Tongue (tissue), 2 donors: Measurements from ENCODE around the gene FAAH. TPM values are rescaled to one million over a fixed set of nuclear protein-coding genes. Genes with fewer than 3 reads are reported as not detected.

Experiments
- DNase-seq: peaks from one replicate; pipeline ENCODE4 v3.0.0-alpha.2; 2015
- total RNA-seq: library from RNA; depleted of rRNA; stranded (reverse); fragments of >200 nt; gene quantifications from one replicate; pipeline ENCODE4 v1.2.3, GENCODE V29; 2014

Gene FAAH
- total RNA-seq, 1 donor from 2014 or later: 40.0 TPM

GRCh38 chr1:46401154-46401913 lies 7.2 kb downstream of the FAAH start:
- no peak for DNase-seq

DNA sequence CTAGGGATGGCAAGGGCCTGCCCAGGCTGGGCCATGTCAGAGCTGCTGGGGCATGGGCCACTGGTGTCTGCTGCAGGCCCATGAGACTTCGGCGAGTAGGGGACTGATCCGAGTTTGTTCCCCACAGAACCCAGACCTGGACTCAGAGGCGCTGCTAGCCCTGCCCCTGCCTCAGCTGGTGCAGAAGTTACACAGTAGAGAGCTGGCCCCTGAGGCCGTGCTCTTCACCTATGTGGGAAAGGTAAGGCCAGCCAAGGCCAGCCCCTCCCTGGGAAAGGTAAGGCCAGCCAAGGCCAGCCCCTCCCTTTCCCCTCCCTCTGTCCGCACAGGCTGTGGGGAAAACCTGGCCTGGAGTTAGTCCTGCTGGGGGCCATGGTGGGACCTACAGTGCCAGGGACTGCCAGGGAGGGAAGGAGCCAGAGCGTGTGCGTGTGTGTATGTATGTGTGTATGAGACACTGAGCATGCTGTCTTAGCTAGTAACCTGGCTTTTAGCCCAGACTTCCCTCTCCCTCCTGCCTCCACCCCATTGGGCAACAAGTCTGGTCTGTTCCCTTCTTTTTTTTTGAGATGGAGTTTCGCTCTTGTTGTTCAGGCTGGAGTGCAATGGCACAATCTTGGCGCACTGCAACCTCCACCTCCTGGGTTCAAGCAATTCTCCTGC lies 8.0 kb downstream of the FAAH start:
- DNase-seq: peak; percentile 91

- DNase-seq: no peak
Observed at GRCh38 chr1:46403916-46404315, 9.8 kb downstream of the FAAH start.

DNA sequence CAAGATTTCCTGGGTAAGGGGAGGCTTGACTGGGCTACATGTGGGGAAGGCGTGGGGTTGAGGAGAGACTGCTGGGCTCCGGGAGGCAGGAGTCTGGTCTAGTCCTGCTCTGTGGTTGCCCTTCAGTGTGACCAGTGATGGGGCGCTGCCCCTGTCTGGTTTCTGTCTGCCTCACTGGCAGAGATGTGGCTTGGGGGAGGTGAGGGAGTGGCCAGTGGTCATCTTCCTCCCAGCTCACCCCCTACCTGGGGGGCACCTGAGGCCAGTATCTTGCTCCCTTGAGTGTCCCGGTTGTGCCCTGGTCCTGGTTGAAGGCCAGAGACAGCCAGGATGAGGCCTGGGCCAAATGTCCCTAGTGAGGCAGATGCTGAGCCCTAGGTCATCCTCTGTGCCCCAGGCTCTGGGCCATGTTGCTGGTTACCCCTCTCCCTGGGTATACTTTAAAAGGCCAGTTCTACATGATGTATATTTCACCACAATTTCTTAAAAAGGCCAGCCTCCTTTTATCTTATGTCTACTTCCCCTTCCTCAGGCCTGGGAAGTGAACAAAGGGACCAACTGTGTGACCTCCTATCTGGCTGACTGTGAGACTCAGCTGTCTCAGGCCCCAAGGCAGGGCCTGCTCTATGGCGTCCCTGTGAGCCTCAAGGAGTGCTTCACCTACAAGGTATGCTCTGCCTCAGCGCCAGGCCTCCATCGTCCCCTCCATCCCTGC lies 10.5 kb downstream of the FAAH start:
- no peak for DNase-seq

DNA sequence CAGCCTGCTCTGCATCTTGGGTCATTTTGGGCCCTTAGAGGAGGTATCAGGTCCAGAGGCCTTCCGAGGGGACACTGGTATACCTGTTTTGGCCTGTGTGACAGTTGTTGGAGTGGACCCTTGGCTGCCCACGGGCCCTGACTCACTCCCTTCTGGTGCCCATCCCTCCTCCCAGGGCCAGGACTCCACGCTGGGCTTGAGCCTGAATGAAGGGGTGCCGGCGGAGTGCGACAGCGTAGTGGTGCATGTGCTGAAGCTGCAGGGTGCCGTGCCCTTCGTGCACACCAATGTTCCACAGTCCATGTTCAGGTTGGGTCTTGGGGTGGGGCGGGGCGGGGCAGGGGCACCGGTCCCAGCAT lies 11.1 kb downstream of the FAAH start:
- DNase-seq: no peak

GRCh38 chr1:46405724-46406123 lies 11.6 kb downstream of the FAAH start:
- no peak for DNase-seq

DNA sequence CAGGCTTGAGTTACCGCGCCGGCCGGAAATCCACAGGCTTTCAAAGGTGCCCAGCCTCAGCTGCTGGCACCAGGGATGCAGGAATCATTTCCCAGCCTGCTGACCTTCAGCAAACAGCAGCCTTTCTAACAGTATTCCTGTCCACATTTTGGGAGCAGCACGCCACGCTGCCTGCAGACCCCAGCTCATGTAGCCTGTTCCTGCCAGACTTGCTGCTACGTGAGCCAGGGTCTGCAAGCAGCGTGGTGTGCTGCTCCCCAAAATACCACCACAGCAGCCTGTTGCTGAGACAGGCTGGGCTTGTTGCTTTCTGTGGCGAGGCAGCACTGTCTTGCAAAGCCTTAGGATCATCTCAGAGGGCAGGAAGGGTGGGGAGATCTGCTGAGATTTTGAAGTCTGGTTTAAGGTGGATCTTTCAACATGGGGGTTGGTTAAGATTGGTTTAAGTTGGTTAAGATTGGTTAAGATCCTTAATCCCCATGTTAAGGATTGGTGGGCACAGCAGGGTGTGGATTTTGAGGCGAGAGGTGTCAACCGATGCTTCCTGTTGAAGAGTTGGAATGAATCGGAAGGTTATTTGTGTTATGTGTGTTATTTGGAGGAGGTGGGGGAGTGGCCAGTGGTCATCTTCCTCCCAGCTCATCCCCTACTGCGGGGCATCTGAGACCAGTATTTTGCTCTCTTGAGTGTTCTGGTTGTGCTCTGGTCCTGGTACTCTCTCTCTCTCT lies 12.9 kb downstream of the FAAH start:
- DNase-seq: peak; percentile 44

DNA sequence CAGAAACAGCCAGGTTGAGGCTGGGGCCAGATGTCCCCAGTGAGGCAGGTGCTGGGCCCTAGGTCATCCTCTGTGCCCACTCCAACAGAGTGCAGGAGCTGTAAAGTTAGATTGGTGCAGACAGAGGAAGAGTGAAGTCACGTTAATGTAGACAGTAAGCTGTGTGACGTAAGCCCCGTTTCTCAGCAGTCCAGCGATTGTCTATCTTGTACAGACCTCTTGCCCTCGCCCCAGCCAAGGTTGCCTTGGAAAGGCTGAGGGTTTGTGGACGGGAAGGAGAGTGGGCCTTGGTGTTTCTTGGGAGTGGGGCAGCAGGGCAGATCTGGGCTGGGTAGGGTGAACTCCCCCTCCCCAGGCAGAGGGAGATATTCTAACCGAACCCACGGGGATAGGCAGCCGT lies 13.5 kb downstream of the FAAH start:
- no peak for DNase-seq

DNA sequence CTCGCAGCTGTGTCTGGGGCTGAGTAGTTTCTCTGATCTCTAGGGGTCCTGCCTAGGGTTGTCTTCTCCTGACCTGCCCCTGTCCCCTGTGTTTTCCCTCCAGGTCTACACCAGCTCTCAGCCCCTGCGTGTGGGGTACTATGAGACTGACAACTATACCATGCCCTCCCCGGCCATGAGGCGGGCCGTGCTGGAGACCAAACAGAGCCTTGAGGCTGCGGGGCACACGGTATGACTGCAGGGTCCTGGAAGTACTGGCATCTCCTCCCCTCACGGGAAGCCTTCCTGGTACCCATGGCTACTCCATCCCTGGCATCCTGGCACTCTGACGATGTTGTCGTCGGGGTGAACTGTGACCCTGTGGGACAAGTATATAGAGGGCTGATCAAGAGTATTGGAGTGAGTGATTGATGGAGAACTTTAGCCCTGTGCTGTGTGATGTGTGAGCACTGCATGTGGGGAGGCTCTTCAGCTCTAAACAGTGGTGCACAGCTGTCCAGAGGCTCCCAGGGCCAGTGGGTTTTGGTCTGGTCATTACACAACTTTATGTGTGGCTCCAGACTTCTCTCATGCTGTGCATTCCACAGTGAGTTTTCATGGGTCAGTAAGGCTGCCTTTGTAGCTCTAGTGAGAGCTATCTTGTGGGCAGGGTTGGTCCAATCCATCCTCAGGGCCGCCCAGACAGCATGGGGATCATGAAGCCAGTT lies 14.4 kb downstream of the FAAH start:
- DNase-seq: no peak

GRCh38 chr1:46409063-46409372 lies 14.9 kb downstream of the FAAH start:
- no peak for DNase-seq

DNA sequence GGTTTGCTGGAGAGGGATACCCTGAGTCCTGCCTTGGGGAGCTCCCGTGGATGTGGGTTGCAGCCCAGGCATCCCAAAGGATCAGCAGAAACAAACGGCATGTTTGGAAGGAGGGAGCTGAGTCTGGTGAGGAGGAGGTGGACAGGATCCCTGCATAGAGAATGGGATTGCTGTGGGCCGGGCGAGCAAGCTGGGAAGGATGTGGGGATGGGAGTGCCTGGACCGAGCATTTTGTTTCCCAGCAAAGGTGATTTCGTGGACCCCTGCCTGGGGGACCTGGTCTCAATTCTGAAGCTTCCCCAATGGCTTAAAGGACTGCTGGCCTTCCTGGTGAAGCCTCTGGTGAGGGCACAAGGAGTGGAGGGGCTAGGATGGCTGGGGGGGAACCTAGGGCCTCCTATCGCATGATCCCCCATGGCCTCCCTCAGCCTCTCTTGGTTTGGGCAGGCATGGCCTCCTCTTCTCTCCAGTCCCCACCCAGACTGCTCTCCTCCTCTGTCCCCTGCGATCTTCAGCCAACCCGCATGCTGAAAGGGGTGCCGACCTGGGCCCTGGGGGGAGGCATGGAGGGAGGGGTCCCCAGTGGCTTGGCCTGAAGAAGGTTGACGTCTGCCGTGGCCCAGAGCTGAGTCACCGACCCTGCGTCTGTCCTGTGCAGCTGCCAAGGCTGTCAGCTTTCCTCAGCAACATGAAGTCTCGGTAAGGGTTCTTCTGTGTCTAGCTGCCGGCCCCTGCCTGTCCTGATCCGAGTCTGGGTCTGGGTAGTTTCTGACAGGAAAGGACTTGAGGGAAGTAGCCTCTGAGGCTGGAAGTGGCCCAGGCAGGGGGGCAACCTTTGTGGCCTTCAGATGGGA lies 16.3 kb downstream of the FAAH start:
- DNase-seq: no peak

DNA sequence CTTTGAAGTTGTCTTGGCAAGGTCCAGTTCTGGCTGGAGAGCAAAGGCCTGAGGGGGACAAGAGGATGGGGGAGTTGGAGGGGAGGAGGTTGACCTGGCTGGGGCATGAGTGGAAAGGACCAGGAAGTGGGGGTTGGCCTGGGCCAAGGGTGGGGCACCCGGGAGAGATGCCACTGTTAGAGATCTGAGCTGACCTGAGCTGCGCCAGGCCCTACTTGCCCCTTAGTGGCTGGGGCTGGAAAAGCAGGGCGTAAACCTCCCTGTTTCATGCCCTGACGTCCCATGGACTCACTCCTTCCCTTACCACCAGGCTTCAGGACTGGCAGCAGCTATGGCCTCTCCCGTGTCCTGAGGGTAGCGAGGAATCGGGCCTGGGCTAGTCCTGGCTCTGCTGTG lies 16.9 kb downstream of the FAAH start:
- no peak for DNase-seq

- DNase-seq: no peak
Observed at GRCh38 chr1:46411601-46412341, 17.7 kb downstream of the FAAH start.

DNA sequence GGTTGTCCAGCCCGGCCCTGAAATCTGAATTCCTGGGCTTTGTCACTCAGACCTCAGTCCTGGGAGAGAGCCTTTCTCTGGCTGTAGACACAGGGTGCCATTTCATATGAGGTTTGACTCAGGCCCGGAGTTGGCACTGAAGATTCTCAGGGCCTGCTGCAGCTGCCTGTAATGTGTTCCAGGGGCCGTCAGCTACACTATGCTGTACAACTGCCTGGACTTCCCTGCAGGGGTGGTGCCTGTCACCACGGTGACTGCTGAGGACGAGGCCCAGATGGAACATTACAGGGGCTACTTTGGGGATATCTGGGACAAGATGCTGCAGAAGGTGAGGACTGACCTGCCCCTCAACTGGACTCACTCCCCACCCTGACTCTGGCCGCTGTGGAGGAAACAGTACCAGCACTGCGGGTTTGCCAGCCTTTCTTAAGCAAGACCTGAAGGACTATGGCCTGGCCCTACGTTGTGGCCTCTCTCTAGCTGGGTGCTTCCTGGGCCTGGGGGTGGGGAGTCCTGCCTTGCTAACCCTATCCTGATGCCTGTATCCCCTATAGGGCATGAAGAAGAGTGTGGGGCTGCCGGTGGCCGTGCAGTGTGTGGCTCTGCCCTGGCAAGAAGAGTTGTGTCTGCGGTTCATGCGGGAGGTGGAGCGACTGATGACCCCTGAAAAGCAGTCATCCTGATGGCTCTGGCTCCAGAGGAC lies 18.9 kb downstream of the FAAH start:
- DNase-seq: peak; percentile 46

GRCh38 chr1:46413596-46413985 lies 19.5 kb downstream of the FAAH start:
- no peak for DNase-seq

DNA sequence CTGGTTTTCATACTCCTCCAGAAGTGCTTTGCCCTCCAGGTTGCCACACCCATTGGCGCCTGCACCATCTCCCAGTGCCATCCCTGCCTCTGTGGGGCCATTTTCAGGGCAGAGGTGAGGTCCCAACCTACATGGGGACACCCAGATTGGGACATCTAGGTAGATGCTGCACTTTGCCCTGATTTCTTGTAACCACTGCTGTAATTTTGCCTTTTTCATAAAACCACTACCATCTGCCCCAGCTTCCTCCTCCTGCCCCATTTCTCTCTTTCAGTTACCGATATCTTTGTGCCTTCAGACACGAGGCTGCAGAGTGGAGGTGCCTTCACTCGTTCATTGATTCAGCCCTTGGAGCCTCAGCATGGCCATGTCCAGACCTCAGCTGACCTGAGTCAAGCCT lies 21.4 kb downstream of the FAAH start:
- no peak for DNase-seq

DNA sequence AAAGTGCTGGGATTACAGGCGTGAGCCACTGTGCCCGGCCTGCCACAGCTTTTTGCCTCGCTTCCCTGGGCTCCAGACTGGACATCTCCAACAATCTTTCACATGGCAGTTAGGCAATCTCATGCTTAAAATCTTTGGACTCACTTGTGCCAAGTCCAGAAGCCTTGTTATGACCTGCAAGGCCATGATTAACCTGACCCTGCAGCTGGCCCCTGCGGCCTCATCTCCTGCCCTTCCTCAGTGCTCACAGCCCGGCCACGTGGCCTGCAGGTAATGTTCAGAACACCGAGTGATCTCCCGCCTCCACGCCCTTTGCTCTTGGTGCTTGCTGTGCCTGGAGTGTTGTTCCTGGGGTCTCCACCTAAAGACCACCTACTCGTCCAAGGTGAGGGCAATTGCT lies 24.9 kb downstream of the FAAH start:
- no peak for DNase-seq

GRCh38 chr1:46420533-46420915 lies 26.4 kb downstream of the FAAH start:
- DNase-seq: no peak

DNA sequence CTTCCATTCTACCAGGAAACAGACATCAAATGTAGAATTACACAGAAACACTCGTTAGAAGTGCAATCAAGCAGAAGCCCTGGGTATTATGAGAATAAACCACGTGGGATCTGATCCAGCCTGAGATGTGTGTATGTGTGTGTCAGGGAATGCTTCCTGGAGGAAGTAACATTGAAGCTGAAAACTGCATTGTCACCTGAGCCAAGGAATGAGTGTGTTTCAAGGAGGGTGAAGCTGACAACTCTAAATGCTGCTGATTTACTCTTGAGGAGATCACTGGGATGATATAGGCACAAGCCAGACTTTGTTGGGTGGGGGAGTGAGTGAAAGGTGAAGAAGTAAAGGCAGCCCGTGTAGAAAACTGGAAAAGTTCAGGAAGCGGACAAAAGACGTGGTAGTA lies 27.6 kb downstream of the FAAH start:
- DNase-seq: no peak

DNA sequence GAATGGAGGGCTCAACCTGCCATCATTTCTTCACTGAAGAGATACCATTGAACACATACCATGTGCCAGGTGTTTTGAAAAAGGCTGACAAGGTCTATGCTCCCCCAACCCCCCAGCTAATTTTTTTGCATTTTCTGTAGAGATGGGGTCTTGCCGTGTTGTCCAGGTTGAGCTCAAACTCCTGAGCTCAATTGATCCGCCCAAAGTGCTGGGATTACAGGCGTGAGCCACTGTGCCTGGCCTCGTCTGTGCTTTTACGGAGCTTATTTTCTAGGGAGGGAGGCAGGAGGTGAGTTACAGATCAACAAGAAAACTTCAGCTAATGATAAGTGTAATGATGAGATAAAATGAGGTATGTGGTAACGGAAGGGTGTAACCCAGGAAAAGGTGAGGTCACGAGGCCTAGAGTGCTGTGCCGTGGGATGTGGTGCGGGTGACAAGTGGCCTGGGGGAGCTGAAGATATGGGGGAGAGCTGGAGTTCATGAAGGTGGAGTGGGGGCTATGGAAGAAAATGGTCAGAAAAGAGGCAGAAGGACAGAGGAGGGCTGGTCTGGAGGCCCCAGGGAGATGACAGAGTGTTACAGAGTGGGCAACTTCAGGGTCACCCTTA lies 28.2 kb downstream of the FAAH start:
- no peak for DNase-seq
